ENCODE data around the gene ZKSCAN3.

ZKSCAN3 gene

GRCh38 chr6:28333599-28334018 lies 16.1 kb upstream of the ZKSCAN3 start:
- DNase-seq (ENCODE audit: low read depth in 1 of 2, low spot score in 1 of 2): no peak
- Histone ChIP-seq H3K27me3 (ENCODE audit: insufficient read depth, poor library complexity, severe bottlenecking) (no peaks in the 10 kb centered on the region), H3K4me3 (replicated peaks; ENCODE audit: insufficient read depth, low read length) (no peak overlapping the region), H3K27ac (replicated peaks) (peak overlapping the region; percentile 98)
- no peak for TF ChIP-seq CTCF (IDR thresholded peaks at IDR 0.05; ENCODE audit: insufficient read depth, low read length)
- peak; percentile 25; the same call in 1 of the 2 replicates for TF ChIP-seq SPI1 (IDR thresholded peaks at IDR 0.05; ENCODE audit: borderline replicate concordance, low read depth)
- TF ChIP-seq REST (IDR thresholded peaks at IDR 0.05; ENCODE audit: insufficient replicate concordance, low read depth): no peak
- no peak for TF ChIP-seq GABPA (IDR thresholded peaks at IDR 0.05; ENCODE audit: low read depth)

GRCh38 chr6:28334286-28335039 lies 15.3 kb upstream of the ZKSCAN3 start:
- H3K27ac ChIP-seq (replicated peaks): peak overlapping the region; percentile 98

More at GRCh38 chr6:28334286-28335039, 15.3 kb upstream of the ZKSCAN3 start:
- TF ChIP-seq SPI1 (IDR thresholded peaks at IDR 0.05; ENCODE audit: borderline replicate concordance, low read depth): no peak
- TF ChIP-seq REST (IDR thresholded peaks at IDR 0.05; ENCODE audit: insufficient replicate concordance, low read depth): no peak
- TF ChIP-seq CTCF (IDR thresholded peaks at IDR 0.05; ENCODE audit: insufficient read depth, low read length): no peak
- TF ChIP-seq GABPA (IDR thresholded peaks at IDR 0.05; ENCODE audit: low read depth): no peak
- no peak for TF ChIP-seq POLR2AphosphoS5 (IDR thresholded peaks at IDR 0.05; ENCODE audit: low read depth)
- no peak for DNase-seq (ENCODE audit: low read depth in 1 of 2, low spot score in 1 of 2)
- Histone ChIP-seq H3K4me3 (replicated peaks; ENCODE audit: insufficient read depth, low read length) (no peak overlapping the region; the same call in 1 of the 2 replicates), H3K27me3 (ENCODE audit: insufficient read depth, poor library complexity, severe bottlenecking) (no peaks in the 10 kb centered on the region)

Measured in HL-60 (cell line).